H9 (cell line): Measurements from ENCODE around the gene MYMX. TPM values are rescaled to one million over a fixed set of nuclear protein-coding genes. Genes with fewer than 3 reads are reported as not detected.
A peak's percentile ranks its signal among the peaks of the same experiment; 100 is the strongest.

ENCODE experiments used
- DNase-seq: peaks from one replicate; pipeline ENCODE4 v3.0.0-alpha.2; 2017
- H2AFZ ChIP-seq: one replicate; pipeline ENCODE4 v1.6.1; 2013; ENCODE audit warnings: mild to moderate bottlenecking, low read length, control low read depth, moderate library complexity
- H2AK5ac ChIP-seq: 2 replicates; pipeline ENCODE4 v1.6.1; 2013; ENCODE audit warnings: low read length, control low read depth, mixed read lengths; ENCODE audit not compliant: insufficient read length
- H2BK120ac ChIP-seq: one replicate; pipeline ENCODE4 v1.6.1; 2013; ENCODE audit warnings: low read depth, mild to moderate bottlenecking, low read length, control low read depth, inconsistent platforms; ENCODE audit not compliant: poor library complexity, severe bottlenecking
- H2BK12ac ChIP-seq: 2 replicates; pipeline ENCODE4 v1.6.1; 2013; ENCODE audit warnings: low read length, control low read depth, mixed read lengths, low read depth; ENCODE audit not compliant: insufficient read length
- H2BK15ac ChIP-seq: 2 replicates; pipeline ENCODE4 v1.6.1; 2013; ENCODE audit warnings: low read depth, low read length, control low read depth
- H2BK20ac ChIP-seq: one replicate; pipeline ENCODE4 v1.6.1; 2013; ENCODE audit warnings: low read depth, mild to moderate bottlenecking, low read length, control low read depth, inconsistent platforms; ENCODE audit not compliant: poor library complexity, severe bottlenecking
- H2BK5ac ChIP-seq: 2 replicates; pipeline ENCODE4 v1.6.1; 2013; ENCODE audit warnings: low read length, control low read depth, mixed read lengths; ENCODE audit not compliant: insufficient read length
- H3K14ac ChIP-seq: 2 replicates; pipeline ENCODE4 v1.6.1; 2013; ENCODE audit warnings: low read length, control low read depth; ENCODE audit not compliant: insufficient read depth
- H3K18ac ChIP-seq: 2 replicates; pipeline ENCODE4 v1.6.1; 2013; ENCODE audit warnings: low read depth, mild to moderate bottlenecking, mixed read lengths, low read length, control low read depth; ENCODE audit not compliant: insufficient read length
- H3K23ac ChIP-seq: 2 replicates; pipeline ENCODE4 v1.6.1; 2013; ENCODE audit warnings: low read length, control low read depth, mixed read lengths, low read depth; ENCODE audit not compliant: insufficient read length
- H3K23me2 ChIP-seq: 2 replicates; pipeline ENCODE4 v1.6.1; 2013; ENCODE audit warnings: low read depth, mild to moderate bottlenecking, mixed read lengths, low read length, control low read depth; ENCODE audit not compliant: insufficient read length, poor library complexity, severe bottlenecking
- H3K27ac ChIP-seq: 2 replicates; pipeline ENCODE4 v1.5.1; 2013; ENCODE audit warnings: low read length, control low read depth, mixed read lengths, low read depth; ENCODE audit not compliant: insufficient read length
- H3K27me3 ChIP-seq: 2 replicates; pipeline ENCODE4 v1.6.1; 2013; ENCODE audit warnings: low read length, control low read depth, inconsistent platforms; ENCODE audit not compliant: insufficient read depth
- H3K4ac ChIP-seq: 2 replicates; pipeline ENCODE4 v1.6.1; 2013; ENCODE audit warnings: low read depth, mild to moderate bottlenecking, control low read depth, inconsistent platforms, low read length, moderate library complexity
- H3K4me1 ChIP-seq: 2 replicates; pipeline ENCODE4 v1.6.1; 2013; ENCODE audit warnings: low read length, control low read depth, inconsistent platforms; ENCODE audit not compliant: insufficient read depth
- H3K4me2 ChIP-seq: 2 replicates; pipeline ENCODE4 v1.6.1; 2013; ENCODE audit warnings: low read length, control low read depth, mixed read lengths; ENCODE audit not compliant: insufficient read length, insufficient read depth
- H3K56ac ChIP-seq: 2 replicates; pipeline ENCODE4 v1.6.1; 2013; ENCODE audit warnings: low read depth, mild to moderate bottlenecking, mixed read lengths, low read length, control low read depth; ENCODE audit not compliant: insufficient read length
- H3K79me1 ChIP-seq: 2 replicates; pipeline ENCODE4 v1.6.1; 2013; ENCODE audit warnings: low read depth, mild to moderate bottlenecking, moderate library complexity, low read length, control low read depth, inconsistent platforms; ENCODE audit not compliant: insufficient read depth, poor library complexity, severe bottlenecking
- H3K79me2 ChIP-seq: 2 replicates; pipeline ENCODE4 v1.6.1; 2013; ENCODE audit warnings: low read length, control low read depth, inconsistent platforms; ENCODE audit not compliant: insufficient read depth
- H3K9ac ChIP-seq: 2 replicates; pipeline ENCODE4 v1.6.1; 2013; ENCODE audit warnings: low read length, control low read depth, mixed read lengths; ENCODE audit not compliant: insufficient read length; ENCODE audit errors: extremely low read depth
- H3K9me3 ChIP-seq: one replicate; pipeline ENCODE4 v1.6.1; 2013; ENCODE audit warnings: low read depth, low read length, inconsistent platforms; ENCODE audit not compliant: control insufficient read depth
- H3T11ph ChIP-seq: one replicate; pipeline ENCODE4 v1.6.1; 2013; ENCODE audit warnings: mild to moderate bottlenecking, low read length, control low read depth, inconsistent platforms
- H4K20me1 ChIP-seq: one replicate; pipeline ENCODE4 v1.6.1; 2013; ENCODE audit not compliant: control insufficient read depth, insufficient read length, insufficient read depth
- H4K5ac ChIP-seq: 2 replicates; pipeline ENCODE4 v1.6.1; 2013; ENCODE audit warnings: low read depth, mild to moderate bottlenecking, mixed read lengths, low read length, control low read depth; ENCODE audit not compliant: insufficient read length
- H4K8ac ChIP-seq: replicated peaks from 2 replicates; pipeline ENCODE4 v1.6.1; 2013; ENCODE audit warnings: low read length, control low read depth, mixed read lengths, low read depth; ENCODE audit not compliant: insufficient read length
- H4K91ac ChIP-seq: 2 replicates; pipeline ENCODE4 v1.6.1; 2013; ENCODE audit warnings: low read depth, mild to moderate bottlenecking, moderate library complexity, mixed read lengths, low read length, control low read depth; ENCODE audit not compliant: insufficient read length
- H3K27ac Mint-ChIP-seq, 3 experiments: 2 replicates in 2 of 3; 3 replicates in 1 of 3; pipeline ENCODE4 v1.8.0; 2020 to 2021; ENCODE audit warnings: mixed read lengths in 3 of 3, mild to moderate bottlenecking in 1 of 3, moderate library complexity in 1 of 3
- H3K27me3 Mint-ChIP-seq: 2 replicates; pipeline ENCODE4 v1.8.0; 2021; ENCODE audit warnings: low read depth, mild to moderate bottlenecking, moderate library complexity, mixed read lengths
- H3K36me3 Mint-ChIP-seq, 3 experiments: 2 replicates in 2 of 3; 3 replicates in 1 of 3; pipeline ENCODE4 v1.8.0; 2020 to 2021; ENCODE audit warnings: low read depth in 3 of 3, mixed read lengths in 3 of 3; ENCODE audit not compliant: insufficient read depth in 1 of 3
- H3K4me1 Mint-ChIP-seq, 2 experiments: 2 replicates each; pipeline ENCODE4 v1.8.0; 2020; ENCODE audit warnings: mixed read lengths in 2 of 2
- H3K4me3 Mint-ChIP-seq, 2 experiments: 2 replicates in 1 of 2; 3 replicates in 1 of 2; pipeline ENCODE4 v1.8.0; 2020 to 2021; ENCODE audit warnings: mild to moderate bottlenecking in 2 of 2, mixed read lengths in 2 of 2, moderate library complexity in 1 of 2
- H3K9me3 Mint-ChIP-seq, 2 experiments: 2 replicates in 1 of 2; 3 replicates in 1 of 2; pipeline ENCODE4 v1.8.0; 2020; ENCODE audit warnings: mild to moderate bottlenecking in 2 of 2, mixed read lengths in 2 of 2, moderate library complexity in 1 of 2
- whole genome bisulfite sequencing: extraction: QIAGEN DNeasy Blood & Tissue Kit; methylation state at CpG from one replicate; pipeline ENCODE4 v1.1.7; 2013; ENCODE audit warnings: missing lambda C conversion rate, low lambda C conversion rate, mixed read lengths; ENCODE audit not compliant: insufficient read length; ENCODE audit errors: extremely low coverage; 5-methylcytosine and 5-hydroxymethylcytosine counted together
- total RNA-seq: library from RNA; stranded (reverse); gene quantifications from 2 replicates; pipeline ENCODE4 v1.2.1, GENCODE V29; 2021
- TF ChIP-seq, protein P1 (sequence below): fragments of 200-600 bp; sonication (generic); conservative IDR thresholded peaks from 3 replicates; pipeline ENCODE4 v1.8.0; 2021; ENCODE audit warnings: antibody characterized with exemption, mild to moderate bottlenecking

MYMX gene
- total RNA-seq, 1 experiment from 2014 or later = 1.1 TPM

DNA sequence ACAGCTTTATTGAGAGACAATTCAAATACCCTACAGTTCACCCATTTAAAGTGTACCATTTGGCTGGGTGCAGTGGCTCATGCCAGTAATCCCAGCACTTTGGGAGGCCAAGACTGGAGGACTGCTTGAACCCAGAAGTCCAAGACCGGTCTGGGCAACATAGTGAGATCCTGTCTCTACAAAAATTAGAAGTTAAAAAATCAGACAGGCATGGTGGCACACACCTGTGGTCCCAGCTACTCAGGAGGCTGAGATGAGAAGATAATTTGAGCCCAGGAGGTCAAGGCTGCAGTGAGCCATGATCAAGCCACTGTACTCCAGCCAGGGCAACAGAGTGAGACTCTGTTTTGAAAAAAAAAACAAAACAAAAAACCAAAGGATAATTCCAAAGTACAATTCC, 49.2 kb upstream of the MYMX start:
- Histone ChIP-seq H3K9me3 (no peaks in the 10 kb centered on the region), H3K23me2 (no peaks in the 10 kb centered on the region), H3K79me2 (no peaks in the 10 kb centered on the region), H3T11ph (no peak overlapping the region), H2AK5ac (no peak overlapping the region), H2BK120ac (no peak overlapping the region), H2BK20ac (no peak overlapping the region), H3K14ac (no peak overlapping the region), H3K4me1 (peaks cover 8% of the 10 kb centered on the region; the same call in 1 of the 2 replicates), H3K79me1 (no peaks in the 10 kb centered on the region), H3K4ac (no peak overlapping the region), H3K56ac (no peak overlapping the region), H2BK12ac (no peak overlapping the region), H2BK15ac (no peak overlapping the region), H2AFZ (no peak overlapping the region), H2BK5ac (no peak overlapping the region), H3K23ac (no peak overlapping the region), H3K4me2 (no peak overlapping the region), H3K27me3 (no peaks in the 10 kb centered on the region), H4K8ac (no peak overlapping the region), H4K91ac (no peak overlapping the region), H4K20me1 (no peaks in the 10 kb centered on the region), H3K27ac (no peak overlapping the region), H3K18ac (no peak overlapping the region), H3K9ac (no peak overlapping the region), H4K5ac (no peak overlapping the region)
- DNase-seq = no peak
- WGBS = no CpG with 5 or more reads among the region's 1 CpG
- peaks cover 11% of the 10 kb centered on the region for H3K27me3 Mint-ChIP-seq
- no peak overlapping the region for H3K4me3 Mint-ChIP-seq
- H3K27ac Mint-ChIP-seq = peak overlapping the region in 1 of 3 experiments; percentile 27; a peak in 1 of 7 replicates
- H3K4me1 Mint-ChIP-seq = peaks cover 35 to 41% of the 10 kb centered on the region in 2 experiments
- no peaks in the 10 kb centered on the region; a peak in 1 of 5 replicates for H3K9me3 Mint-ChIP-seq
- TF ChIP-seq, protein P1, sequence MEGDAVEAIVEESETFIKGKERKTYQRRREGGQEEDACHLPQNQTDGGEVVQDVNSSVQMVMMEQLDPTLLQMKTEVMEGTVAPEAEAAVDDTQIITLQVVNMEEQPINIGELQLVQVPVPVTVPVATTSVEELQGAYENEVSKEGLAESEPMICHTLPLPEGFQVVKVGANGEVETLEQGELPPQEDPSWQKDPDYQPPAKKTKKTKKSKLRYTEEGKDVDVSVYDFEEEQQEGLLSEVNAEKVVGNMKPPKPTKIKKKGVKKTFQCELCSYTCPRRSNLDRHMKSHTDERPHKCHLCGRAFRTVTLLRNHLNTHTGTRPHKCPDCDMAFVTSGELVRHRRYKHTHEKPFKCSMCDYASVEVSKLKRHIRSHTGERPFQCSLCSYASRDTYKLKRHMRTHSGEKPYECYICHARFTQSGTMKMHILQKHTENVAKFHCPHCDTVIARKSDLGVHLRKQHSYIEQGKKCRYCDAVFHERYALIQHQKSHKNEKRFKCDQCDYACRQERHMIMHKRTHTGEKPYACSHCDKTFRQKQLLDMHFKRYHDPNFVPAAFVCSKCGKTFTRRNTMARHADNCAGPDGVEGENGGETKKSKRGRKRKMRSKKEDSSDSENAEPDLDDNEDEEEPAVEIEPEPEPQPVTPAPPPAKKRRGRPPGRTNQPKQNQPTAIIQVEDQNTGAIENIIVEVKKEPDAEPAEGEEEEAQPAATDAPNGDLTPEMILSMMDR = no peak
- H3K36me3 Mint-ChIP-seq = no peaks in the 10 kb centered on the region
